Stimulated activated CD4-positive, alpha-beta T cell treated with anti-CD3 and anti-CD28 coated beads, Interleukin-4, amount 100 ng/mL, for 4 hours (primary cell): ENCODE results near the gene TEX14.

Experiments used
- DNase-seq, 2 experiments: peaks; one replicate each; pipeline ENCODE4 v3.0.0-alpha.2; 2020

The TEX14 gene, protein sequence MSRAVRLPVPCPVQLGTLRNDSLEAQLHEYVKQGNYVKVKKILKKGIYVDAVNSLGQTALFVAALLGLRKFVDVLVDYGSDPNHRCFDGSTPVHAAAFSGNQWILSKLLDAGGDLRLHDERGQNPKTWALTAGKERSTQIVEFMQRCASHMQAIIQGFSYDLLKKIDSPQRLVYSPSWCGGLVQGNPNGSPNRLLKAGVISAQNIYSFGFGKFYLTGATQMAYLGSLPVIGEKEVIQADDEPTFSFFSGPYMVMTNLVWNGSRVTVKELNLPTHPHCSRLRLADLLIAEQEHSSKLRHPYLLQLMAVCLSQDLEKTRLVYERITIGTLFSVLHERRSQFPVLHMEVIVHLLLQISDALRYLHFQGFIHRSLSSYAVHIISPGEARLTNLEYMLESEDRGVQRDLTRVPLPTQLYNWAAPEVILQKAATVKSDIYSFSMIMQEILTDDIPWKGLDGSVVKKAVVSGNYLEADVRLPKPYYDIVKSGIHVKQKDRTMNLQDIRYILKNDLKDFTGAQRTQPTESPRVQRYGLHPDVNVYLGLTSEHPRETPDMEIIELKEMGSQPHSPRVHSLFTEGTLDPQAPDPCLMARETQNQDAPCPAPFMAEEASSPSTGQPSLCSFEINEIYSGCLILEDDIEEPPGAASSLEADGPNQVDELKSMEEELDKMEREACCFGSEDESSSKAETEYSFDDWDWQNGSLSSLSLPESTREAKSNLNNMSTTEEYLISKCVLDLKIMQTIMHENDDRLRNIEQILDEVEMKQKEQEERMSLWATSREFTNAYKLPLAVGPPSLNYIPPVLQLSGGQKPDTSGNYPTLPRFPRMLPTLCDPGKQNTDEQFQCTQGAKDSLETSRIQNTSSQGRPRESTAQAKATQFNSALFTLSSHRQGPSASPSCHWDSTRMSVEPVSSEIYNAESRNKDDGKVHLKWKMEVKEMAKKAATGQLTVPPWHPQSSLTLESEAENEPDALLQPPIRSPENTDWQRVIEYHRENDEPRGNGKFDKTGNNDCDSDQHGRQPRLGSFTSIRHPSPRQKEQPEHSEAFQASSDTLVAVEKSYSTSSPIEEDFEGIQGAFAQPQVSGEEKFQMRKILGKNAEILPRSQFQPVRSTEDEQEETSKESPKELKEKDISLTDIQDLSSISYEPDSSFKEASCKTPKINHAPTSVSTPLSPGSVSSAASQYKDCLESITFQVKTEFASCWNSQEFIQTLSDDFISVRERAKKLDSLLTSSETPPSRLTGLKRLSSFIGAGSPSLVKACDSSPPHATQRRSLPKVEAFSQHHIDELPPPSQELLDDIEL (N-terminal part only)

DNA sequence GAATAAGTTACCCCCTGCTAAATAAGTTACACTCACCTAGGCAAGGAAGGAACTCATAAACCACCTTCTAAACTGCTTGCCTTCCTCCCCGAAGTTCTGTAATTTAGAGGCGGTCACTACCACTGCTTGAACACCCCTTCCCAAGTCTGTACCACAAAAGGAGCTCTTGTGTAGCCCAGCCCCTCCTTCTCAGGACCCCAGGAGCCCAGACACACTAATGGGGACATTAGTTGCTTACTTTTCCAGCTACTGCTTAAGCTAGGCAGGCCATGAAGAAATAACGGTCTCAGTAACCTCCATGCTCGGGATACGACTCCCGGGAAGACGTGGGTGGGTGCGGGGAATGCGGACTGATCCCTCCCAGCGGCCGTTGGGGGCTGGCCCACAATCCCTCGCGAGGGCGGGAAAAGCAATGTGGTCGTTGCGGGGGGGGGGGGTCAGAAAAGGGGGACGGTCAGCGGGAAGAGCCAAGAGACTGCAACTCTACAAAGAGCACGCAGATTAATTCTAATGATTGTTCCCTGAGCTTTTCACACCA, at the start of gene TEX14:
TEX14 (minus strand) TSS at position 345 of the 538 bp plus-strand sequence. CDS start 40,044 bp downstream, outside the sequence.
- DNase-seq: no peak

DNA sequence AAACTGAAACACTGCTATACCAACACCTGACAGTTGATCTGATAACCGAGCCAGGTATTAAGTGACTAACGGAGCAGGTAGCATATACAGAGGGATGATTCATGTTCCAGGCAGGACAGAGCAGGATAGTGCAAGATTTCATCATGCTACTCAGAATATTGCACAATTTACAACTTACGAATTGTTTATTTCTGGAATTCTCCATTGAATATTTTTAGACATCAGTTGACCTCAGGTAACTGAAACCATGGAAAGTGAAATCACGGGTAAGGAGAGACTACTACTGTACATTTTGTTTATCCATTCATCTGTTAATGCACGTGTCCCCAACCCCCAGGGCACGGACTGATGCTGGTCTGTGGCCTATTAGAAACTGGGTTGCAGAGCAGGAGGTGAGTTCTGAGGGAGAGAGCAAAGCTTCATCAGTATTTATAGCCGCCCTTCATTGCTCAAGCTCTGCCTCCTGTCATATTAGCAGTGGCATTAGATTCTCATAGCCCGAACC, 49.3 kb upstream of the TEX14 start:
- DNase-seq: no peak

DNA sequence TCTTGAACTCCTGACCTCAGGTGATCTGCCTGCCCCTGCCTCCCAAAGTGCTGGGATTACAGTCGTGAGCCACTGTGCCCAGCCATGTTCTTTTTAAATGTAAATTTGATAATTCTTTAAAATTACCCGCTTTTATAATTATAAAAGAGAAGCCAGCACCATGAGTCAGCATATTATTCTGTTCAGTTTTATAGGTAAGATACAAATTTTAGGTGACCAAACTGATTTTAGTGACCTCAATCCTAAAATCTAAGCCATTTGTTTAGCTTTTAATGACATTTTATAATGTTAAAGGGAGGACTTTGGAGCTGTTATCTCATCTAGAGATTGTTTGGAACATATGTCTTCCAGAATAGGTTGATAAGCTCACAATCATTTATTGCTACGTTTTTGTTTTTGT, 43.0 kb upstream of the TEX14 start:
- no peak for DNase-seq

GRCh38 chr17:58734040-58734439, 42.2 kb upstream of the TEX14 start:
- DNase-seq: no peak

GRCh38 chr17:58730937-58731336, 39.1 kb upstream of the TEX14 start:
- no peak for DNase-seq

DNA sequence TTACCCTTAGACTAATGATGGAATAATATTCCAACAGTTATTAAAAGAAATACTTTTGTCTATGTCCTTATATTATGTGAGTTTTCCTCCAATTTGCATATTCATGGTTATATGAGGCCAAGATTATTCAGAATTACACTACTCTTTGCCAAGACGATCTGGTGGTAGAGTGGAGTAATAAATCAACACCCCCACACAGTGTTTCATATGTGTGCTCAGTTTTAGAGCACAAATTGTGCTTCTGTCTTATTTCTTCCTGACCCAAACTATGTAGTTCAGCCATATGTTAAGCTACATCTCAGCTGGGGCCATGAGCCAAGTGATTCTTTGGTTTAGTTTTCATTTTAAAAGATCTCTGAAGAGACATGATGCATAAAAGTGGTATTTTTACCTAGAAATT, 37.0 kb upstream of the TEX14 start:
- DNase-seq: no peak

GRCh38 chr17:58722696-58723095, 30.9 kb upstream of the TEX14 start:
- no peak for DNase-seq

DNA sequence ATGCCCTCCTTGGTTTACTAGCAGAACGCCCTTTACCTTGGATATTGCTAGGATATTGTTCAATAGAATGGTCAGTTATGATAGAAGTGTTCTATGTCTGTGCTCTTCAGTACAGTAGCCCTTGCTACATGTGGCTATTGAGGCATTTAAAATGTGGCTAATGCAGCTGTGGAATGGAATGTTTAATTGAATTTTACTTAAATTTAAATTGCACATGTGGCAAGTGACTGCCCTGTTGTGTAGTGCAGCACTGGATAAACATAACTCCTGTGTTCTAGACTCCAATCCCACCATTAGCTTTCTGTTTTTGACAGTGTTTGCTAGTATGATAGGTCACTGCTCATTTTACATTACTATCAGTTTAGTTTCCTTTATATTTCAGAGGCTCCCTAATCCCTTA, 30.4 kb upstream of the TEX14 start:
- DNase-seq: no peak

- peak in 1 of 2 experiments; percentile 13 for DNase-seq
These were observed 19.2 kb upstream of the TEX14 start for GRCh38 chr17:58710948-58711552.

DNA sequence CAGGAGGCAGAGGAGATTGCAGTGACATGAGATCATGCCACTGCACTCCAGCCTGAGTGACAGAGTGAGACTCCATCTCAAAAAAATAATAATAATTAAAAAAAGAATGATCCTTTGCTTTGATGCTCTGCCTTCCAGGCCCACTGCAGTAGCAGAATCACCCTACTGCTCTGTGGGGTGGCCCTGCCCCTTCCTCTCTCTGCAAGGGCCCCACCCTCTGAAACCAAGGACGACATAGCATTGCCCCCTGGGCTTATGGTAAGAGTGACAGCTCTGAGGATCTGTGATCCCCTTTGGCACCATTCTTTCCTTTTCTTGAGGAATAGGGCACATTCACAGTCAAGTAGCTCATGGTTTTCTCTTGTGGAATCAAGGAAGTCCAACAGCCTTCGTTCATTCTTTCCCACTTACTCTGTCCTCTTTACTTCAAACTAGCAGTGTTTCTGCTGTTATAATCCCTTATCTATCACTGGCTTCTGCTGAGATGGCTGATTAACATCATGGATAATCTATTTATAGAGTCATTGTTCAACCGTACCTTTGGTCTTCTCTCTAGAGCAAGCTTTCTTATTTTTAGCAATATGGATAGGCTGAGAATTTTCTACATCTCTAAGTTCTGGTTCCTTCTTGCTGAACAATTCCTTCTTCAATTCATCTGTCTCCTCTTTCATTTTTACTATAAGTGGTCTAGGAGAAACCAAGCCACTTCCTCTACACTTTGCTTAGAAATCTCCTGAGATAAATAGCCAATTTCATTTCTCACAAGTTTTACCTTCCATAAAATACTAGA, 14.7 kb upstream of the TEX14 start:
- no peak for DNase-seq

GRCh38 chr17:58703916-58704286, 12.1 kb upstream of the TEX14 start:
- no peak for DNase-seq

- DNase-seq: no peak
These were observed 11.5 kb upstream of the TEX14 start for GRCh38 chr17:58703137-58703915.

DNA sequence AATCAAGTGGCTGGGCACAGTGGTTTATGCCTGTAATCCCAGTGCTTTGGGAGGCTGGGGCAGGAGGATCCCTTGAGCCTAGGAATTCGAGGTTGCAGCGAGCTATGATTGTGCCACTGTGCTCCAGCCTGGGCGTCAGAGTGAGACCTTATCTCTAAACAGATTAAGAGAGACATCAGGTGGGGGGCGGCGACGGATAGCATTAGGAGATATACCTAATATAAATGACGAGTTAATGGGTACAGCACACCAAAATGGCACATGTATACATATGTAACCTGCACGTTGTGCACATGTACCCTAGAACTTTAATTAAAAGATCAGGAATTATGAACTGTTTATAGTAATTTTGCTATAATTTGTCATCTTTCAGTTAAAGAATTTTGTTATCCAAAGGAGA, 10.9 kb upstream of the TEX14 start:
- DNase-seq: no peak

GRCh38 chr17:58702045-58702476, 10.2 kb upstream of the TEX14 start:
- DNase-seq: no peak

DNA sequence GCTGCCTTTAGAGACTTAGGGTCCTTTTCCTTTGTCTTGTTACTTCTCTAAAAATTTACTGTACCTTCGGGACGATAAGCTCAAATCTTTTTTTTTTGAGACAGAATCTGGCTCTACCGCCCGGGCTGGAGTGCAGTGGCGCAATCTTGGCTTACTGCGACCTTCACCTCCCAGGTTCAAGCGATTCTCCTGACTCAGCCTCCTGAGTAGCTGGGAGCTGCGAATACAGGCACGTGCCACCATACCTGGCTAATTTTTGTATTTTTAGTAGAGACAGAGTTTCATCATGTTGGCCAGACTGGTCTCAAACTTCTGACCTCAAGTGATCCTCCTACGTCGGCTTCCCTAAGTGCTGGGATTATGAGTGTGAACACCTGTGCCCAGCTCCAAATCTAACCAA, 7.9 kb upstream of the TEX14 start:
- no peak for DNase-seq

DNA sequence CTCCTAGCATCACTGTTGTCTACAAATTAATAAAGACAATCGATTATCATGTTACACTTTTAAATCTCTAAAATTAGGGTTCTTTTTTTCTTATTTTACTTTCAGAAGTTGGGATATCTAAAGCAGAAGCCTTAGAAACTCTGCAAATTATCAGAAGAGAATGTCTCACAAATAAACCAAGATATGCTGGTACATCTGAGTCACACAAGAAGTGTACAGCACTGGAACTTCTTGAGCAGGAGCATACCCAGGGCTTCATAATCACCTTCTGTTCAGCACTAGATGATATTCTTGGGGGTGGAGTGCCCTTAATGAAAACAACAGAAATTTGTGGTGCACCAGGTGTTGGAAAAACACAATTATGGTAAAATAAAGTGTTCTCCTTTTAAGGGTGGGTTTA, 3.0 kb upstream of the TEX14 start:
- no peak for DNase-seq

DNA sequence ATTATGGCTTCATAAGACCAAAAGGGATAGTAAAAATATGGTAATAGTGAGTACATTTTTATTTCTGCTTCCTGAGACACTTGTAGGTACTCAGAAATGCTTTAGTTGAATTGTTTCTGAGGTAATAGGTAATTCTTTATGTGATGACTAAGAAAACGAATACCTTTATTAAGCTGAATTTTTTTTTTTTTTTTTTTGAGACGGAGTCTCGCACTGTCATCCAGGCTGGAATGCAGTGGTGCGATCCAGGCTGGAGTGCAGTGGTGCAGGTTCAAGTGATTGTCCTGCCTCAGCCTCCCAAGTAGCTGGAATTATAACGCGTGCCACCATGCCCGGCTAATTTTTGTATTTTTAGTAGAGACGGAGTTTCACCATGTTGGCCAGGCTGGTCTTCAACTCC, 2.5 kb upstream of the TEX14 start:
- DNase-seq: no peak

DNA sequence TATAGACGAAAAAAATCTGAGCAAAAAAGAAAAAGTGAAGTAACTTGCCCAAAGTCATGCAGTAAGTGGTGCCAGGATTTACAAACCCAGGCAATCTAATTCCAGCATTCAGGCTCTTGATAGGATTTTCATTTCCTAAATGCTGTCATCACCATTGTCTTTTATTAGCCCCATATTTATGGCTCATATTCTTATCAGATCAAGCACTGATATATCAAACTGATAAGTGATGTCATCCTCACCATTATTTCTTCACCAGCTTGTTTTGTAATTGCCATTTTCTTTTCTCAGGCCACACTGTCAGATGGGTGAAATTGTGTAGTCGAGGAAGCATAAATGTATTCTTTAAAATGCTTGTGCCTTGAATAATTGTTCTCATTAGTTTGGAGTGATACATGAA, 1.9 kb upstream of the TEX14 start:
- no peak for DNase-seq

DNA sequence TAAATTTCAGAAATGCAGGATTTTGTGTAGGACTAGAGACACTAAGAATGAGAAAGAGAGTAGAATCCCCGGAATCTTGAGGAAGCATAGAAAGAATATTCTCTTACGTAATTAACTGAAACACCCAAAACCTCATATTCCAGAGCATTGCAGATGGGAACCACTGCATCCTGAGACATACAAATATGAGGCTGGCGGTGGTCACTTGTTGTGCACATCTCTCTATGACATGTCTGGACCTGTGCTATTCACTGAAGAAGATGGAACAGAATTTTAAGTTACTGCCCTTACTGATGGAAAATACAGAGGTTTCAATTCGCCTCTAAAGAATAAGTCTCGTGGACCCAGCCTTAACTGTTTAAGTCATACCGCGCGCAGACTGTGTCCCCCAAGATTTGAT, 1.4 kb upstream of the TEX14 start:
- no peak for DNase-seq

DNA sequence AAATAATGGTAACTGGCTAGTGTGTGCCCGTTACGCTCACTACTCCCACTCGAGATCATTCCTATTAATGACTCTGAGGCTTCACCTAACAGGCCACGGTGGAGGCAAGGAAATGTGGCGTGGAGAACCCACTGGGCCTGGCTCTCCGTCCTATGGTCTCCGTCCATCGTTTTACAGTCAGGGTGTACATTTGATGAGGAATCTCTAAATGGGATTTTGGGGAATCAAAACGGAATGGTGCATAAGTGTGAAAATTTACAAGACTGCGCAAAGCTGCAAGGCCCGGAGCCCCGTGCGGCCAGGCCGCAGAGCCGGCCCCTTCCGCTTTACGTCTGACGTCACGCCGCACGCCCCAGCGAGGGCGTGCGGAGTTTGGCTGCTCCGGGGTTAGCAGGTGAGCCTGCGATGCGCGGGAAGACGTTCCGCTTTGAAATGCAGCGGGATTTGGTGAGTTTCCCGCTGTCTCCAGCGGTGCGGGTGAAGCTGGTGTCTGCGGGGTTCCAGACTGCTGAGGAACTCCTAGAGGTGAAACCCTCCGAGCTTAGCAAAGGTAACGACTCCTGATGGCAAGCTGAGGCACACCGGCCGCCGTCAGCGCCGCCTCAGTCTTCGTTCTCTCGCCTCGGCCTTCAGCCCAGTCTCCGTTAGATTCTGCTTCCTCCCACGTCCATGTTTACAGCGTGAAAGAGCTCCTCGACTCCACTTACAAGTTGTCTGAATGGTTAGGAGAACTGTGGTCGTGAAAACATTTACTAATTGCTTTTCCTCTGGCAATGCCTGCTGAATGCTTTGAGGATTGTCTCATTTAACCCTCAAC, 602 bp upstream of the TEX14 start, which contains the start of gene RAD51C:
RAD51C (plus strand) TSS at position 364 of the 817 bp plus-strand sequence; CDS start at position 406, 42 bp downstream.
- peak; percentile 84 to 87 for DNase-seq
